Activated CD4-positive, alpha-beta memory T cell treated with anti-CD3 and anti-CD28 coated beads, Interleukin-2, amount 10 ng/mL, durations not matched to agents 7 days and 5 days (primary cell): ENCODE results near the gene SFXN2. TPM values are rescaled to one million over a fixed set of nuclear protein-coding genes. Genes with fewer than 3 reads are reported as not detected.
"Not testable (repeated sequence)": the region's sequence is repeated elsewhere in the genome, so short reads cannot be mapped to it uniquely, and the experiment has no call there.

ENCODE experiments used
- CTCF ChIA-PET: fragments of 350-600 bp; sonication (Branson Sonifier 250); formaldehyde crosslinking; loops from one replicate; lab custom pipeline; 2021; ENCODE audit warnings: antibody characterized with exemption, inconsistent platforms; lab: Charles Lee
- POLR2A ChIA-PET: fragments of 350-600 bp; sonication (Branson Sonifier 250); formaldehyde crosslinking; loops from one replicate; lab custom pipeline; 2021; ENCODE audit warnings: antibody characterized with exemption; lab: Charles Lee
- DNase-seq: peaks from one replicate; pipeline ENCODE4 v3.0.0-alpha.2; 2020
- H3K27ac Mint-ChIP-seq: one replicate; pipeline ENCODE4 v1.8.0; 2021; ENCODE audit warnings: mild to moderate bottlenecking, mixed read lengths
- H3K27me3 Mint-ChIP-seq: one replicate; pipeline ENCODE4 v1.8.0; 2021; ENCODE audit warnings: mixed read lengths
- H3K36me3 Mint-ChIP-seq: one replicate; pipeline ENCODE4 v1.8.0; 2021; ENCODE audit warnings: low read depth, mixed read lengths
- H3K4me1 Mint-ChIP-seq: one replicate; pipeline ENCODE4 v1.8.0; 2021; ENCODE audit warnings: mixed read lengths
- H3K4me3 Mint-ChIP-seq: one replicate; pipeline ENCODE4 v1.8.0; 2021; ENCODE audit warnings: mild to moderate bottlenecking, mixed read lengths
- H3K9me3 Mint-ChIP-seq: one replicate; pipeline ENCODE4 v1.8.0; 2021; ENCODE audit warnings: mixed read lengths
- total RNA-seq, 2 experiments: library from RNA; stranded (reverse); gene quantifications; one replicate each; pipeline ENCODE4 v1.2.3, GENCODE V29; 2021

Gene SFXN2
- total RNA-seq, 2 experiments from 2014 or later: 10.8 to 11.5 TPM

GRCh38 chr10:102743588-102744373 is 29.3 kb downstream of the SFXN2 start, which contains the start of gene WBP1L:
WBP1L (plus strand) TSS chr10:102743948; CDS start chr10:102744054, 106 bp downstream.
- peaks cover 41% of the 10 kb centered on the region for H3K4me1 Mint-ChIP-seq
- ChIA-PET CTCF (interaction anchor here (0.9 to 4.7 kb wide), 7 partner anchors 9 to 174 kb away, joined by 3 to 34 read pairs (median 4); partner anchors contain the start of genes ARL3, CNNM2 and SFXN2), POLR2A (interaction anchor here (0.6 to 3.9 kb wide), 15 partner anchors 10 to 625 kb away, joined by 3 to 26 read pairs (median 4); partner anchors contain the start of genes ACTR1A, ARL3, NT5C2 and SUFU)
- H3K27ac Mint-ChIP-seq: peak within 1 kb of the TSS; percentile 82
- H3K4me3 Mint-ChIP-seq: peak within 1 kb of the TSS; percentile 100
- peaks cover 13% of the 10 kb centered on the region for H3K36me3 Mint-ChIP-seq
- no peaks in the 10 kb centered on the region for H3K27me3 Mint-ChIP-seq
- H3K9me3 Mint-ChIP-seq: peaks cover 4% of the 10 kb centered on the region
- DNase-seq: peak; percentile 96

GRCh38 chr10:102744374-102745051 is 30.1 kb downstream of the SFXN2 start:
- Mint-ChIP-seq H3K27ac (peak overlapping the region; percentile 82), H3K36me3 (peaks cover 15% of the 10 kb centered on the region), H3K4me3 (peak overlapping the region; percentile 100), H3K4me1 (peaks cover 41% of the 10 kb centered on the region), H3K27me3 (no peaks in the 10 kb centered on the region), H3K9me3 (peaks cover 4% of the 10 kb centered on the region)
- CTCF ChIA-PET: interaction anchor here (1.0 to 4.7 kb wide), 6 partner anchors 8 to 173 kb away, joined by 3 to 34 read pairs (median 4); partner anchors contain the start of genes ARL3, CNNM2 and SFXN2
- DNase-seq: peak; percentile 42
- POLR2A ChIA-PET: interaction anchor here (0.6 to 3.9 kb wide), 9 partner anchors 10 to 611 kb away, joined by 3 to 26 read pairs (median 5); partner anchors contain the start of genes ACTR1A, ARL3, SUFU and TRIM8

- peaks cover 41% of the 10 kb centered on the region for H3K4me1 Mint-ChIP-seq
- H3K9me3 Mint-ChIP-seq: peaks cover 4% of the 10 kb centered on the region
- ChIA-PET POLR2A (interaction anchor here (0.9 to 3.9 kb wide), 6 partner anchors 19 to 242 kb away, joined by 3 to 26 read pairs (median 6); partner anchors contain the start of genes ACTR1A, ARL3, SUFU and TRIM8), CTCF (interaction anchor here (1.0 to 3.4 kb wide), 4 partner anchors 8 to 173 kb away, joined by 3 to 21 read pairs (median 4); partner anchors contain the start of gene CNNM2)
- peaks cover 15% of the 10 kb centered on the region for H3K36me3 Mint-ChIP-seq
- no peaks in the 10 kb centered on the region for H3K27me3 Mint-ChIP-seq
- H3K27ac Mint-ChIP-seq: no peak overlapping the region
- H3K4me3 Mint-ChIP-seq: peak overlapping the region; percentile 100
- no peak for DNase-seq
These were observed 30.7 kb downstream of the SFXN2 start for GRCh38 chr10:102745157-102745556.

GRCh38 chr10:102752266-102752930 is 38.0 kb downstream of the SFXN2 start:
- no peak overlapping the region for H3K4me3 Mint-ChIP-seq
- no peaks in the 10 kb centered on the region for H3K27me3 Mint-ChIP-seq
- H3K9me3 Mint-ChIP-seq: no peaks in the 10 kb centered on the region
- DNase-seq: no peak
- ChIA-PET POLR2A (no interaction called here), CTCF (interaction anchor here (0.6 to 2.8 kb wide), 5 partner anchors 9 to 149 kb away, joined by 3 to 21 read pairs (median 6); partner anchors contain the start of genes ARL3, SFXN2 and WBP1L)
- no peak overlapping the region for H3K27ac Mint-ChIP-seq
- H3K36me3 Mint-ChIP-seq: peaks cover 24% of the 10 kb centered on the region
- peaks cover 32% of the 10 kb centered on the region for H3K4me1 Mint-ChIP-seq

- H3K27ac Mint-ChIP-seq: no peak overlapping the region
- H3K36me3 Mint-ChIP-seq: peaks cover 24% of the 10 kb centered on the region
- H3K4me3 Mint-ChIP-seq: no peak overlapping the region
- CTCF ChIA-PET: interaction anchor here (0.6 to 2.8 kb wide), 9 partner anchors 7 to 492 kb away, joined by 3 to 21 read pairs (median 4); partner anchors contain the start of genes ARL3, SFXN2 and WBP1L
- no peaks in the 10 kb centered on the region for H3K27me3 Mint-ChIP-seq
- no peaks in the 10 kb centered on the region for H3K9me3 Mint-ChIP-seq
- DNase-seq: peak; percentile 22
- POLR2A ChIA-PET: no interaction called here
- H3K4me1 Mint-ChIP-seq: peaks cover 32% of the 10 kb centered on the region
These were observed 38.7 kb downstream of the SFXN2 start for GRCh38 chr10:102752934-102753664.

- Mint-ChIP-seq H3K27me3 (no peaks in the 10 kb centered on the region), H3K4me1 (peaks cover 34% of the 10 kb centered on the region), H3K9me3 (no peaks in the 10 kb centered on the region), H3K4me3 (no peak overlapping the region), H3K36me3 (peaks cover 25% of the 10 kb centered on the region), H3K27ac (no peak overlapping the region)
- ChIA-PET CTCF (interaction anchor here (0.6 to 2.8 kb wide), 8 partner anchors 8 to 491 kb away, joined by 3 to 21 read pairs (median 3); partner anchors contain the start of gene WBP1L), POLR2A (no interaction called here)
- DNase-seq: no peak
These were observed 39.3 kb downstream of the SFXN2 start for GRCh38 chr10:102753718-102754117.

- Mint-ChIP-seq H3K4me3 (no peak overlapping the region), H3K4me1 (peaks cover 27% of the 10 kb centered on the region), H3K27ac (no peak overlapping the region), H3K36me3 (peaks cover 21% of the 10 kb centered on the region), H3K27me3 (no peaks in the 10 kb centered on the region), H3K9me3 (no peaks in the 10 kb centered on the region)
- no peak for DNase-seq
- ChIA-PET CTCF (interaction anchor here (1.2 kb wide), 1 partner anchor 13 kb away, joined by 3 read pairs; no protein-coding TSS in a partner anchor), POLR2A (no interaction called here)
These were observed 42.9 kb downstream of the SFXN2 start for GRCh38 chr10:102757323-102757722.

- Mint-ChIP-seq H3K9me3 (no peaks in the 10 kb centered on the region), H3K27ac (no peak overlapping the region), H3K4me3 (no peak overlapping the region), H3K36me3 (peaks cover 25% of the 10 kb centered on the region), H3K27me3 (no peaks in the 10 kb centered on the region), H3K4me1 (peaks cover 16% of the 10 kb centered on the region)
- POLR2A ChIA-PET: no interaction called here
- no peak for DNase-seq
- CTCF ChIA-PET: no interaction called here
These were observed 44.0 kb downstream of the SFXN2 start for GRCh38 chr10:102758240-102758932.

- H3K9me3 Mint-ChIP-seq, DNase-seq, H3K27ac Mint-ChIP-seq, H3K27me3 Mint-ChIP-seq, H3K4me3 Mint-ChIP-seq, POLR2A ChIA-PET: not testable (repeated sequence)
- CTCF ChIA-PET: interaction anchor here (0.6 kb wide), 1 partner anchor 8 kb away, joined by 3 read pairs; no protein-coding TSS in a partner anchor
- Mint-ChIP-seq H3K36me3 (peaks cover 22% of the 10 kb centered on the region), H3K4me1 (peaks cover 13% of the 10 kb centered on the region)
These were observed 44.5 kb downstream of the SFXN2 start for GRCh38 chr10:102758933-102759262.

GRCh38 chr10:102759497-102760210 is 45.2 kb downstream of the SFXN2 start:
- CTCF ChIA-PET: interaction anchor here (0.6 kb wide), 1 partner anchor 9 kb away, joined by 3 read pairs; no protein-coding TSS in a partner anchor

GRCh38 chr10:102761981-102762380 is 47.5 kb downstream of the SFXN2 start:
- ChIA-PET CTCF (no interaction called here), POLR2A (no interaction called here)
- no peak overlapping the region for H3K27ac Mint-ChIP-seq
- no peaks in the 10 kb centered on the region for H3K27me3 Mint-ChIP-seq
- H3K36me3 Mint-ChIP-seq: peaks cover 32% of the 10 kb centered on the region
- no peak overlapping the region for H3K4me3 Mint-ChIP-seq
- peaks cover 19% of the 10 kb centered on the region for H3K4me1 Mint-ChIP-seq
- no peak for DNase-seq
- no peaks in the 10 kb centered on the region for H3K9me3 Mint-ChIP-seq

More at GRCh38 chr10:102759497-102760210, 45.2 kb downstream of the SFXN2 start:
- POLR2A ChIA-PET: no interaction called here
- DNase-seq: no peak
- H3K4me3 Mint-ChIP-seq: no peak overlapping the region
- H3K36me3 Mint-ChIP-seq: peaks cover 26% of the 10 kb centered on the region
- no peak overlapping the region for H3K27ac Mint-ChIP-seq
- H3K27me3 Mint-ChIP-seq: no peaks in the 10 kb centered on the region
- no peaks in the 10 kb centered on the region for H3K9me3 Mint-ChIP-seq
- peaks cover 13% of the 10 kb centered on the region for H3K4me1 Mint-ChIP-seq
